Measurements from ENCODE around the gene THADA.
A peak's percentile ranks its signal among the peaks of the same experiment; 100 is the strongest.

Gene THADA

GRCh38 chr2:43525506-43525905, 70.3 kb downstream of the THADA start:
- no peak for TF ChIP-seq CTCF (conservative IDR thresholded peaks at IDR 0.05; ENCODE audit: low read depth, low read length)
- no peak for DNase-seq (ENCODE audit: low read depth)
- H3K4me3 ChIP-seq (ENCODE audit: low read depth, low read length): no peak overlapping the region

- no peak overlapping the region for H3K4me3 ChIP-seq (ENCODE audit: low read depth, low read length)
- peak; percentile 39 for DNase-seq (ENCODE audit: low read depth)
- TF ChIP-seq CTCF (conservative IDR thresholded peaks at IDR 0.05; ENCODE audit: low read depth, low read length): peak; percentile 56
Observed at GRCh38 chr2:43524177-43524965, 71.5 kb downstream of the THADA start.

GRCh38 chr2:43522177-43522576, 73.7 kb downstream of the THADA start:
- no peak for TF ChIP-seq CTCF (conservative IDR thresholded peaks at IDR 0.05; ENCODE audit: low read depth, low read length)
- DNase-seq (ENCODE audit: low read depth): no peak
- H3K4me3 ChIP-seq (ENCODE audit: low read depth, low read length): no peak overlapping the region

- H3K4me3 ChIP-seq (ENCODE audit: low read depth, low read length): no peak overlapping the region
- TF ChIP-seq CTCF (conservative IDR thresholded peaks at IDR 0.05; ENCODE audit: low read depth, low read length): no peak
- no peak for DNase-seq (ENCODE audit: low read depth)
Observed at GRCh38 chr2:43521568-43521967, 74.3 kb downstream of the THADA start.

- no peak overlapping the region for H3K4me3 ChIP-seq (ENCODE audit: low read depth, low read length)
- TF ChIP-seq CTCF (conservative IDR thresholded peaks at IDR 0.05; ENCODE audit: low read depth, low read length): no peak
- no peak for DNase-seq (ENCODE audit: low read depth)
Observed at GRCh38 chr2:43520919-43521318, 74.9 kb downstream of the THADA start.

GRCh38 chr2:43519643-43520221, 76.1 kb downstream of the THADA start:
- H3K4me3 ChIP-seq (ENCODE audit: low read depth, low read length): no peak overlapping the region
- peak; percentile 95 for DNase-seq (ENCODE audit: low read depth)
- no peak for TF ChIP-seq CTCF (conservative IDR thresholded peaks at IDR 0.05; ENCODE audit: low read depth, low read length)

GRCh38 chr2:43518718-43519117, 77.1 kb downstream of the THADA start:
- no peak for DNase-seq (ENCODE audit: low read depth)
- H3K4me3 ChIP-seq (ENCODE audit: low read depth, low read length): no peak overlapping the region
- no peak for TF ChIP-seq CTCF (conservative IDR thresholded peaks at IDR 0.05; ENCODE audit: low read depth, low read length)
